NCI-H345 treated with DMSO at 0.1 percent for 48 hours (cell line): ENCODE measurements around the gene SYK.

Experiments used
- DNase-seq: peaks from one replicate; lab custom pipeline; 2025; ENCODE audit not compliant: unreplicated experiment; lab: John Stamatoyannopoulos, UW

Gene SYK

DNA sequence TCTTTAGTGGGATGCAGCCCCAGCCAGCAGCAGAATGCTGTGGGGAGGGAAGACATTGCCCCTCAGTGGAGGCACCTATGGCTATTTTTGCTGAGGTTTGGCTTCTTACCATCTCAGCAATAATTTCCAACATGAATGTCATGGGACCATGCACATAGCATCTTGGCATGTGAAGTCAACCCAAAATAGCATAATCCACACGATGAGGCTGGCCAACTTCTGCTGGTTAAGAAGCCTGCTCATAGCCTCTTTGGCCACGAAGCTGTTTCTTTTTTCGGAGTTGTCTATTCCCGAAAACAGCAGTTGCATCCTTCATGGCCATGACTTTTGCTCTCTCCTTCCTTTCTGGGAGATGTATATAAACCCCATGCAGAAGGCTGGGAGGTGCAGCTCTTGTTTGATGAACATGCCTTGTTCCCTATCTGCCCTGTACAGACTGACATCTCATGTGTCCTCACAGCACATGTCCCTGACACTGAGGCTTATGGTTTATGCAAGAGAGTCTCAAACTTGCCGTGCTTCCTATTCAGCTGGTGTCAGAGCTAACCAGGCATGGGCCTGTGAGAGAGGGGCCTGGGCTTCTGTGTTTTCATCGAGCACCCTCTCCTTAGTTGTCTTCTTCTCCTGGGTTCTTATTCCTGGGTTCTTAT is 45.3 kb downstream of the SYK start:
- DNase-seq, result no peak

DNA sequence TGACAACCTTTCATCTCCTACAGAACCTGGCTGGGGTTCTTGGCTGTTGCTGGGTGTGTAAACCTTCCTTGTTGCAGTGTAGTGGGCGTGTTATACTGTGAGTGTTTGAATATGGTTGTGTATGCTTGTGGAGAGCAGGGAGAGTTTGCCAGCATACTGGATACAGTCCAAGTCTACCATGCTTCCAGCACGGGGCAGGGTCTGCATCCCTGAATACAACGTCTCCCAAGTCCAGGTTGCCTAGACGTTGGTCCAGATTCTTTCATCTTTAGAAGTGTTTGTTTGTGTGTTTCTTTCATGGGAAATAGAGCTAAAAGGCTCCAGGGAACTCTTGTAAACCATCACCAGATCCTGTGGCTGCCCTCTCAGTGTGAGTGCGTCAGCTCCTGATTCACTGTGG is 46.4 kb downstream of the SYK start:
- no peak for DNase-seq

DNA sequence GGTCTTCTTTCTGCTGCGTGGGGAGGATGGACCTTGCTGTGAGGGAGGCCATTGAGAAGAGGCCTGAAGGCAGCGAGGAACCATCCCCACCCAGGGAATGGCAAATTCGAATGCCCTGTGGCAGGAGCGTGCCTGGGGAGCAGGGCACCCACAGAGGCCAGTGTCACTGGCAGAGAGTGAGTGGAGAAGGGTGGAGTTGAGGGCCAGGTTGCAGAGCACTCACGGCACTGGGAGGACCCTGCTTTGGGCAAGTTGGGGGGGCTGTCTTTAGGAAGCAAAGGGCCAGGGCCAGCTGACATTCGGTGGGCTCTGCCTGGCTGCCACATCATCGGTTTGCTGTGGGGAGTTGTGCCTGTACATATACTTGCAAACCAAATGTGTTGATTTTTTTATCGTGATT is 47.2 kb downstream of the SYK start:
- DNase-seq, result no peak

DNA sequence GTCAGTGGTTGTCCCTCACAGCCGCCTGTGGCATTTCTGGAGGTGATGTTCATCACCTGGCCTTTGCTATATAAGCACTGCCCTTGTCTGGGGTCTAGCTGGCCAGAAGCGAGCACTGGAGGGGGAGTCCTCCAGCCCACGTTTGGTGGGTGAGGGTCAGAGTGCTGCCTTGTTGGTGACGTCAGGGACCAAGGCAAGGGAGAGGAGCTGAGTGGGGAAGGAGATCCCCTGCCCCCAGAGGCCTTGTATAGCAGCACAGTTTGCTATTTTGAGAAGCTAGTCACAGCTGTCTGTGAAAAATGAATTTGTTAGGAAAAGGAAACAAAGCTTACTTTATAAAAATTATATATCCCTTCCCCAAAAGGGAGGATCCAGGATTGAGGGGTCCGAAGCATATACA is 49.8 kb downstream of the SYK start:
- DNase-seq, result no peak

DNA sequence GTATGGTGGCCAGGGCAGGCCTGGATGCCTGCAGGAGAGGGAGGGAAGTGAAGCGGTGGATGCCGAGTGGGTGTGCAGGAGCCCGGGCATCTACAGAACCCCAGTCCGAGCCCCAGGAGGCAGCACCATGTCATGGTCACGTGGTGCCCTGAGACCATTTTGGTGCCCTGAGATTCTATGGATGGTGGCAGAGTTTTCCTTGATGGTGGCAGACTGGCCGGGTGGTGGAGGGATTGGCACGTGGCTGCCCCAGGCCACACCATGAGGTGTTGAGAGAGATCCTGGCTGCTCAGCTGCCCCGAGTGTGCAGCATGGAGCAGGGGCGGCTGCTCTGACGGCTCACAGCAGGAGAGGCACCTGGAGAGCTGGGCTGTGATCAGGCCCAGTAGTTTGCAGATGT is 52.3 kb downstream of the SYK start:
- DNase-seq, result no peak

DNA sequence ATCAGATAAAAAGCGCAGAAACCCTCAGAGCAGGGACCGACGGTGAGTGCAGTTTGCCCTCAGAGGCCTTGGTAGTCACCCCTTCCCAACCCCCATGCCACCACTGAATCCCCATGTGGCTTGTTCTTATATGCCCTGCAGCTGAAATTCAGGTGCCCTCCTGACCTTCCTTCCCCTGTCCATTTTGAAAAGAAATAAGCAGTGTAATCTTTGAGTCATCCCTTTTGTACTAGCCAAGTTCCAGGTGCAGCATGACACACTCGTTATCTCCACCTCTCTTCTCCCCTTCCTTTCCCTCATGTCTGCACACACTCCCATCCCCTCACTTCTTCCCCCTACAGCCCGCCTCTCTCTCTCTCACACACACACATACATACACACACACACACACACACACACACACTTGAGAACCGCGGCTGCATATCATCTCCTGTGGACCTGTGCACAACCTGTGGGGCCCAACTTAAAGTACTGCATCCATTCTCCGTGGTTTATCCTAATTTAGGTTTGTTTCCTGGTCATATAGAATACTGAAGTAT is 53.1 kb downstream of the SYK start:
- DNase-seq, result no peak

DNA sequence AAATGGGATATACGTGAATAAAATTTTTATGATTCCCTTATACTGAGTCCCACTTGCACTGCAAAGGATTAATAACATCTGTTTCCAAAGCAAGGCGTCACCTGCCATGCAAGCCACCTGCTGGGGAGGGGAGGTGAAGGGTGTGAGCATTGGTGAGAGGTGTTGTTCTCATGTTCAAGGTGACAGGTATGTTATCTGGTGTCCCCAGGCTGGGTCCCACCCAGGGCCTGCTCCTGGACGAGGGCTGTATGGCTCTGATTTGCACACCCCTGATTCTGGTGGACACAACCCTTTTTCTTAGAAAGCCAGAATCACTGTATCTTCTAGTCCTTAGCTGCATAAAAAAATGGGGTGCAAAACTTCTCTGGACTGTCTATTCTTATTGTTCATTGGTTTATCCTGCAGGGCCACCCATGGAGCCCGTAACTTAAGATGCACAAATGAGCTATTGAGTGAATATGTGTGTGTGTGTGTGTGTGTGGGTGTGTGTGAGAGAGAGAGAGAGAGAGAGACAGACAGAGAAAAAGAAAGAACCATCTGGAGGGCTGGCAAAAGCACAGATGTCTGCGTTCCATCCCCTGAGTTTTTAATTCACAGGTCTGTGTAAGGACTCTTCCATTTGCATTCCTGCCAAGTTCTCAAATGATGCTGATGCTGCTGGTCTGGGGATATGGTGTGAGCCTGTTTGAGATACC is 53.7 kb downstream of the SYK start:
- DNase-seq, result no peak

DNA sequence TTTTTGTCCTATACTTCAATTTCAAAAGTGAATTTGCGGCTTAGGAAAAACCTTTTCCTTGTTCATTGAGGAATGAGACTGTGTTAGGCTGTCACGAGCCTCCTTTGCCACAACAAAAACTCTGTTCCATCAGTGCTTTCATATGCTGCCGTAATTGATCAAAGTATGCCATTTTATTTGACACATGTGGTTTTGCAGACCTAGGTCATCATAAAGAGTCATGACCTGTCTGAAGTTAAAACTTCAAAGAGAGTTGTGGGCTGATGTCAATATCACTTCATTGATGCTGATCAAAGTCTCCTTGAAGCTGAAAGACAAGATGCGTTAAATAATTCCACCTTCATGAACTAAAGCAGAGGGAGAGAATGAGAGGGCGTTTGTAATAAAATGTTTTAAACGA is 55.5 kb downstream of the SYK start:
- no peak for DNase-seq

DNA sequence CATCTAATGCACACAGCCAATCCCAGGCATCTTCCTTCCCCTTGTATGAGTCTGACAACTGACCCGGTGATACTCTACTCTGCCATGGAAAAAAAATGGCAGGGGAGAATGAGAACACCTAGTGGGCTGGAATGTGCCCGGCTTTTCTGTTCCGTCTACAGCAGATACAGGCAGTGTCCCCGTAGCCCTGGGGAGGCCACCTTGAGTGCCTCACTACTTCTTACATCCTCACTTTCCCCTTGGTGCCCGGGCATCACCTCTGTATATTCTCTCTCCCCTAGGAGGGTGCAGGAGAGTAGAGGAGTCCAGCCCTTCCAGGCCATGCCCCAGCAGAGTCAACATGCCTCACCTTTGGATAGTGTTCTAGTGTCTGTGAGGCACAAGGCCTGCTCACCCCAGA is 56.2 kb downstream of the SYK start:
- no peak for DNase-seq

DNA sequence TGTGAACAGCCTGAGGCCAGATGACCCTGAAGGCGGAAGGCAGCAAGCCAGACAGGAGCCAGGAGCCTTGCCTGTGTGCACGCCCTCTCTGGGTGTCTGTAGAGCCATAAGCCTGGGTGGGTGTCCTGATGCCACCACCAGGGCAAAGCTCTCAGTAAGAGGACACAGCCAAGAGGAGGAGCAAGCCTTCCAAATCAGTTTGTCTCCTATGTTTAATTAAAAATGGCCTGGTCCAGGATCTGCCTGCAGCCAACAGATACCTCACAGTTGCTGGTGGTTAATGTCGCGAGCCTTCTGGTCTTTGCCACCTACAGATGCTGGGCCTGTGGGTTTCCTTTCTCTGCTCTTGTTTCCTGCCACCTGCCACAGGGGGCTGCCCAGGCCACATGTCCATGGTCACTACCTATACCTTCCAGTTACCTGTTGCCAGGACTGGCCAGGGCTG is 56.9 kb downstream of the SYK start:
- DNase-seq, result no peak

DNA sequence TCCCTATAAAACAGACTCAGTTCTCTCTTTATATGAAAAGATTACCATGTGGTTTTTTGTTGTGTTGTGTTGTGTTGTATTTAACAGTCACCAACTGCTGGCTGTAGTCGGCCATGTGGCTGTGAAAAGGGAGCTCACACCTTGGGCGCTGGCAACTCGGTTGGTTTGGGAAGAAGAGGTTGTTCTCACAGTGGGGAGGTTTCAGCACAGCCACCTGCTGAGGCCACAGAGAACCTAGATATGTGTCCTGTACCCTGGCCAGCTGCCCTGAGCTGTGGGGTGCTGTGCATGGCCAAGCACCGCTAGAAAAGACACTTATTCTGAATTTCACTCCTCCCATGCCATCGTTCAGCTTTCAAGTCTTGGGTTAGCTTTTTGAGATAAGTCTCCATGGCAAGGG is 58.8 kb downstream of the SYK start:
- DNase-seq, result no peak

DNA sequence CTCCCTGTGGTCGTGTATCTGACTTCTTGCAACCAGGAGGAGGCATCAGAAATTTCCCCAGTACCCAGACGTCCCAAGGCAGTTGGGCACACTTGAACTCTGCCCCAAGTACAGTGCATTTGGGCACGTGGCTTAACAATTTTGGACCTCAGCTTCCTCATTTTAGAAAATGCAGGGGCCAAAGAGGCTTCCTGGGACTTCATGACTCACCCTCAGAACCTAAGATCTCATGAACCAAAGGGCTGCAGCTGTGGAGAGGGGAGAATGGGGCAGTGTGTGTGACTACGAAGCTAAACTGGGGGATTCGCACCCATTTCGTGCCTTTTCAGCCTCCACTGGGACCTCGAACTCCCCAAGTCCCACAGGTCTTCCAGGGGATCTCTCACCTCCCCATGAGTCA is 59.2 kb downstream of the SYK start:
- no peak for DNase-seq

DNA sequence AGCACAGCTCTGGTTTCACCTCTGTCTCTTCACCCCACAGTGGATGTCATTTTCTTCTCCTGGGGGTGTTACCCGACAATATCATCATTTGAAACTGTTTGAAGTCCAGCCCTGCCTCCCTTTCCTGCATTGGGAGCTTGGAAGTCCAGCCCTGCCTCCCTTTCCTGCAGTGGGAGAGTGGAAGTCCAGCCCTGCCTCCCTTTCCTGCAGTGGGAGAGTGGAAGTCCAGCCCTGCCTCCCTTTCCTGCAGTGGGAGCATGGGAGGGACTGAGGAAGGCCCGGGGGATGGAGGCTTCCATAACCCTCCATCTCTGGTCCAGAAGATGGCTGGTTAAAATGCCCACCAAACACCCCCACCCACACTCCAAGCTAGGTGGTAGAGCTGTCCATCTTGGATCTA is 59.8 kb downstream of the SYK start:
- no peak for DNase-seq

DNA sequence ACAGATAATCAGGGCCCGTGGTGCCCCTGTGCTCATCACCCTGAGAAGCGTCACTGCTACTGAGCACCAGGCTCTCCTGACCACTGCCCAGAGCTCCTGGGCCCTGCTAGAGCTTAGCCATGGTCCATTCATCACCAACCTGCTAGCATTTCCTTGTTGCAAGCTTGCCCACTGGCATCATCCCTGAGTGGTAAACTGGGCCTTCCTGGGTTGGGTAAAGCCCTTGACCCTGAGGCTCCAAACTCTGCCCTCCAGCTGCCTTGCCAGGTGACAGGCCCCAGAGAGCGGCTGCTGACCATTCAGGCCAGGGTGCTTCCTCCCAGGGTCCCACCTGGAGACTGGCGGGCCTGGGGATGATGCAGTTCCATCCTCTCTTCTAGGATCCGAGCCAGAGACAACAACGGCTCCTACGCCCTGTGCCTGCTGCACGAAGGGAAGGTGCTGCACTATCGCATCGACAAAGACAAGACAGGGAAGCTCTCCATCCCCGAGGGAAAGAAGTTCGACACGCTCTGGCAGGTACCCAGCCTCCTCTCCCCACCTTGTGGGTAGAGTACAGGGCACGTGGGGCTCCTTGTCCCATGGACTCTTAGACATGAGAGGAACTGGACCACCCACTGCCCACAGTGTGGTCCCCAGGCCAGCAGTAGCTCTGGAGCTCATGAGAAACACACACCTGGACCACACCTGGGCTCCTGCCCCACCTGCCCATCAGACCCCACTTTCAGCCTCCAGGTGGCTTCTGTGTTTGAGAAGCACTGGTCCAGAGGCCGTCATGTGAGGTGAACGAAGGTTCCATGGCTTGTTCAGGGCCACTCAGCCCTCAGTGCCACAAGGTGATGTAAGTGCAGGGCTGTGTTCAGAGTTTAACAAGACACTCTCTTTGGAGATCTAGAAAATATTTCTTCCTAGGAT is 60.5 kb downstream of the SYK start:
- no peak for DNase-seq

DNA sequence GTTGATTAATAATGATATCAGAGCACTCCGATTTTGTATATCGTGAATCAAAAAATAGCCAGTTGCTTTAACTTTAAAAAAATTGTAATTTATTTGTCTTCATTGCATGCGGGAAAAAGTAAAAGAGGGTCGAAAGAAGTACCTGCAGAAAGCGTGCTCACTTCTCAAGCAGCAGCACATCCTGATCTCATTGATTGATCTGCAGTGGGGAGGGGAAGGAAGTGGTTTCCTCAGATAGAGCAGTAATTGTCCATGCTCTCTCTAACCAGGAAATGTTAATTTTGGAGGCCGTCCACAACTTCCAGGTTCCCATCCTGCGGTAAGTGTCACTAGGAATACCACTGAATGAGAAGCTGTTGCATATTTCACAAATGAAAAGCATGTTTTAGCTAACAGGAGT is 63.2 kb downstream of the SYK start:
- no peak for DNase-seq

DNA sequence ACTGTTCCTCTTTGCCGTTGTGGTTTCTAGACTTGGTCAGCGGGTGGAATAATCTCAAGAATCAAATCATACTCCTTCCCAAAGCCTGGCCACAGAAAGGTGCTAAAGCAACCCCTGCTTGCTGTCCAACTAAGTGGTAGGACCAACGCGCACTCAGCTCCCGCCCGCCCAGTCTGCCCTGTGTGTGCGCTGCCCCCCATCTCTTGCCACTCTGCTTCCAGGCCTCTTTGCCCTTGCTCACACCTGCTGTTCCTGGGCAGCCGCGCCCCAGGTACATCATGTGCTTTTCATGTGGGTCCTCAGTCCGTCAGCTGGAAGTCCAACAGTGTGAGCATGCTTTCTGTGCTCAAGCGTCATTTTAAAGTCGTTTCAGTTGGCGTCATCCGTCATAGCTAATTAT is 65.5 kb downstream of the SYK start:
- no peak for DNase-seq

DNA sequence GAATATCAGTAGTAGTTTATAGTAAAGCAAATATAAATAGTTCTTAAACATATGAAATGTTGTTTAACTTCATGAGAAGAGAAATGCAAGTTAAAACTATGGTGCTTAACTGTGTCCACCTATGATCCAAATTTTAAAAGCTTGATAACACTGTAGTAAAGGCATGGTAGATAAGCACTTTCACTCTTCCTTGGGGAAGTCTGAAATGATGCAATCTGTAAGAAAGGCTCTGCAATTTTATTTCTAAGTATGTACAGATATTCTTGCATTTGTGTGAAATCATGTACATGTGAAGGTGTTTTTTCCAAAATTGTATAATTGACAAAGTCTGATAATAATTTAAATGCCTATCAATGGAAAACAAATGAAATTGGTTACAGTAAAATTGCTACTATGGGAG is 66.9 kb downstream of the SYK start:
- DNase-seq, result no peak

DNA sequence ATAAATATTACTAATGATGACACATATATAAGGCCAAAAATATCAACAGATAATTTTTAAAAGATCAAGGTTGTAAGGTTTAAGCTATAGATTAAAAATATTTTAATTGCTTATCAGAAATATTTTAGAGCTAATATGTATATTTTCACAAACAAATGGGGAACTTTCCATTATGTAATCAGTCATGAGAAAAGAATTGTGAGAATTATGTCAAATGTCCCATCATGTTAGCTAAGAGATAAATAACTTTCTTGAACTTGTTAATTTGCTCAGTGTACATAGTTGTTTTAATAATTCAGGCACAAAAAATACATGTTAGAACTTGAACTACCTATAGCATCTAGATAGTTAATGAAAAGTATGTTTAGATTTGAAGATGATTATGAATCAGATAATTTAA is 67.7 kb downstream of the SYK start:
- no peak for DNase-seq

DNA sequence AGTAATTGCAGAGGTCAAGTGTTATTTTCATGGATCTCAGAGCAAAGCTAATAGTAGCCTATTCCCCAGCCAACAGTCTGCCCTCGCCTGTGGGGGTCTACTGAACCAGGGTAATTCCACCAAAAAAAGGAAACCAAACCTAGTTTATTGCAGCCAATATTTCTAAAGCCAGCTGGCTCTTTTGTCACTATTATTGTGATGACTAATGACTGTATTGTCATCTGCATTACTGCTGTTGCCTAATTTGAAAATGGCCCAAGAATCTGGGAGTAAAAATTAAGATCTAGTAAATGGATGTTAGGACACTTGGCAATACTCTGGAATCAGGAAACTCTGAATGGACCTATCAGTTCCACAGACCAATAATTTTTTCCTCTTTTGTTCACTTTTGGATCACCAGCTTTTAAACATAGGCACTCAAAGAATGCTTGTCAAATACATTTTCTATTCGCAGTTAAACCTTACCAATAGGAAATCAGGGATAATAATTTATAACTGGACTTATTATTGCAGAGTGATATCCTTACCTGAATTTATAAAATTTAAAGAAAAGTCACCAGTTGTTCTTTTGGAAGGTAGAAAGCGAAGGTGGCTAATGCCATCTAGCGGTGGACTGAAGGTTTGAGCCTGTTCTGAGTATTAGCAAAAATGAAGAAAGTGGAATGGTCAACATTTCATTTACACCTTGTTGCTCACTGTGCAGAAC is 69.2 kb downstream of the SYK start:
- DNase-seq, result peak; percentile 27

DNA sequence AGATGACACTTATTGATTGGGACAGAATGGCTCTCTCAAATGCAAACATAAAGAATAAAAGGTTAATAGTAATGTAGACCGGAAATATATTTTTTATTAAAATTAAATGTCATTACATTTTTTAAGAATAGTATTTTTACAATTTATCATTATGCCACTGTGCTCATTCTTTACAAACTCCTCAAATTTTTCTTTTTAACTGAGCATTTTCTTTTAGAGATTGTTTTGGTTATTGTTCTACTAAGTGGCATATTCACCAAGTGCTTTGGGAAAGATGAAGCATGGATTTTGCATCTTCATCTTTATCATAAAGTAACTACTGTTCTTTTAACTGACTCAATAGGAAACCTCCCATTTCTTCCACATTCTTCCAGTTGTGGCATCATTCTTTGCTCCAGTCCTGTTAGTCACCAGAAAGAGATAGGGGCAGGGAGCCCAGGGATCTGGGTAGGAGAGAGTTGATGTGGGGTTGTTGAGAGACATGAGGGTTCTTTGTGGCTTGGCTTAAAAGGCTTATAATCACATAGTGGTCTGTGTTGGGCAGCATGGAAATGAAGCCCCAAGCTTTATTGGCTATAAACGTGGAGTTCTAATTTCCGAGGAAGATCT is 69.8 kb downstream of the SYK start:
- DNase-seq, result no peak

DNA sequence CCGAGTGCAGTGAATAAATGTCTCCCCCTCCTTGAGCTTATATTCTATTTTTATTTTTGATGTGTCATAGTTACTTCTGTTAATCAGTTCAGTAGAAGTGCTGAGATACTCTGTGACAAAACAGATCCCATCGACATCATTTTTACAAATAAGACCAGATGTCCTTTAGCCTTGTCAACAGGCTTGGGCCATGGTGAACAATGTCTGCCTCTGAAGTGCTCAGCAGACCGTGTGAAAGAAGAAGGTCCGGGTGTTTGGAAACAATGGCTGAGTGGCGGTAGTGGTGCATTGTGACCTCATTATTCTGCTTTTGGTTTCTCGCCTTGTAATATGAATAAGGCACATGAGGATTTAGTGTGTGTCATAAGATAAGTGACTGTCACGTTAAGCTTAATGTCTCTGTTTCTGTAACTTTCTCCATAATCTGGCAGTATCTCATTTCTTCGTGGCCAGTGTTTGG is 71.2 kb downstream of the SYK start:
- peak; percentile 59 for DNase-seq
